Measurements from ENCODE around the gene ATN1.

- TF ChIP-seq, protein P1, sequence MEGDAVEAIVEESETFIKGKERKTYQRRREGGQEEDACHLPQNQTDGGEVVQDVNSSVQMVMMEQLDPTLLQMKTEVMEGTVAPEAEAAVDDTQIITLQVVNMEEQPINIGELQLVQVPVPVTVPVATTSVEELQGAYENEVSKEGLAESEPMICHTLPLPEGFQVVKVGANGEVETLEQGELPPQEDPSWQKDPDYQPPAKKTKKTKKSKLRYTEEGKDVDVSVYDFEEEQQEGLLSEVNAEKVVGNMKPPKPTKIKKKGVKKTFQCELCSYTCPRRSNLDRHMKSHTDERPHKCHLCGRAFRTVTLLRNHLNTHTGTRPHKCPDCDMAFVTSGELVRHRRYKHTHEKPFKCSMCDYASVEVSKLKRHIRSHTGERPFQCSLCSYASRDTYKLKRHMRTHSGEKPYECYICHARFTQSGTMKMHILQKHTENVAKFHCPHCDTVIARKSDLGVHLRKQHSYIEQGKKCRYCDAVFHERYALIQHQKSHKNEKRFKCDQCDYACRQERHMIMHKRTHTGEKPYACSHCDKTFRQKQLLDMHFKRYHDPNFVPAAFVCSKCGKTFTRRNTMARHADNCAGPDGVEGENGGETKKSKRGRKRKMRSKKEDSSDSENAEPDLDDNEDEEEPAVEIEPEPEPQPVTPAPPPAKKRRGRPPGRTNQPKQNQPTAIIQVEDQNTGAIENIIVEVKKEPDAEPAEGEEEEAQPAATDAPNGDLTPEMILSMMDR (IDR thresholded peaks at IDR 0.05) = no peak
- TF ChIP-seq POLR2A (IDR thresholded peaks at IDR 0.05) = no peak
Observed at GRCh38 chr12:6954316-6955107, 26.8 kb downstream of the ATN1 start.
